A549 (cell line): ENCODE results near the gene CXorf65. TPM values are rescaled to one million over a fixed set of nuclear protein-coding genes. Genes with fewer than 3 reads are reported as not detected.

Source experiments
- ATAC-seq, 2 experiments: fragments of 200-7000 bp in 1 of 2; fragments of >200 bp in 1 of 2; cut with Nextera tagmentation in 1 of 2; cut with Tn5 transposase in 1 of 2; 3 replicates each; pipeline versions ENCODE4 v1.8.0 to v1.9.1; 2018 to 2020; ENCODE audit warnings: mild to moderate bottlenecking in 1 of 2, moderate library complexity in 1 of 2
- CTCF ChIA-PET: fragments of 300-600 bp; sonication (Branson Sonifier 250); formaldehyde crosslinking; extraction: SDS; loops from one replicate; lab custom pipeline; 2021; ENCODE audit warnings: antibody characterized with exemption, inconsistent platforms; lab: Yijun Ruan, JAX
- POLR2A ChIA-PET: fragments of 350-600 bp; formaldehyde crosslinking; extraction: SDS; loops from one replicate; lab custom pipeline; 2021; ENCODE audit warnings: antibody characterized with exemption, inconsistent platforms; lab: Yijun Ruan, JAX
- DNase-seq, 2 experiments: peaks; one replicate each; pipeline versions ENCODE4 v3.0.0 to v3.0.0-alpha.2; 2011 to 2016; ENCODE audit warnings: low read depth in 1 of 2, low spot score in 1 of 2
- FAIRE-seq: peaks from 2 replicates; lab custom pipeline; 2011; peaks lifted over from hg19 to GRCh38; lab: Jason Lieb, UNC
- H3K27ac ChIP-seq, 2 experiments: fragments of >200 bp; sonication (Bioruptor Twin); formaldehyde crosslinking; 3 replicates each; pipeline ENCODE4 v1.5.1; 2016 to 2017
- H3K4me1 ChIP-seq: fragments of >200 bp; sonication (Bioruptor Twin); formaldehyde crosslinking; 3 replicates; pipeline ENCODE4 v1.6.1; 2016
- H3K4me2 ChIP-seq: fragments of >200 bp; sonication (Bioruptor Twin); formaldehyde crosslinking; 3 replicates; pipeline ENCODE4 v1.6.1; 2016
- H3K4me3 ChIP-seq: fragments of >200 bp; sonication (Bioruptor Twin); formaldehyde crosslinking; 3 replicates; pipeline ENCODE4 v1.5.1; 2016
- H3K9me3 ChIP-seq: fragments of >200 bp; sonication (Bioruptor Twin); formaldehyde crosslinking; 3 replicates; pipeline ENCODE4 v1.6.1; 2016
- BHLHE40 ChIP-seq: IDR thresholded peaks from 2 replicates; pipeline ENCODE4 v1.6.1; 2012; ENCODE audit warnings: low read depth, low read length, inconsistent platforms
- CBX8 ChIP-seq: fragments of 200-600 bp; sonication (generic); IDR thresholded peaks from 2 replicates; pipeline ENCODE4 v1.6.1; 2016
- EHF ChIP-seq: fragments of 250-450 bp; sonication (Bioruptor Pico); IDR thresholded peaks from 2 replicates; pipeline ENCODE4 v1.5.0; 2020; ENCODE audit warnings: mild to moderate bottlenecking
- EP300 ChIP-seq, 2 experiments: fragments of >200 bp; sonication (Bioruptor Twin); formaldehyde crosslinking; IDR thresholded peaks; 2 replicates in 1 of 2; 3 replicates in 1 of 2; pipeline ENCODE4 v1.6.1; 2016 to 2017
- FOSB ChIP-seq: fragments of 250-450 bp; sonication (Bioruptor Pico); IDR thresholded peaks from 2 replicates; pipeline ENCODE4 v1.5.0; 2020; ENCODE audit warnings: mild to moderate bottlenecking, moderate library complexity
- HDAC2 ChIP-seq: fragments of 200-600 bp; sonication (generic); IDR thresholded peaks from 2 replicates; pipeline ENCODE4 v1.6.1; 2016
- HEYL ChIP-seq: fragments of 250-450 bp; sonication (Bioruptor Pico); IDR thresholded peaks from 2 replicates; pipeline ENCODE4 v1.8.0; 2021; ENCODE audit warnings: mild to moderate bottlenecking, moderate library complexity
- HOXB13 ChIP-seq: fragments of 250-450 bp; sonication (Bioruptor Pico); IDR thresholded peaks from 2 replicates; pipeline ENCODE4 v1.5.0; 2020; ENCODE audit warnings: low read depth, mild to moderate bottlenecking, moderate library complexity
- HOXB5 ChIP-seq: fragments of 250-450 bp; sonication (Bioruptor Pico); IDR thresholded peaks from 2 replicates; pipeline ENCODE4 v1.5.0; 2020; ENCODE audit warnings: mild to moderate bottlenecking, moderate library complexity
- JUNB ChIP-seq: fragments of >200 bp; sonication (Bioruptor Twin); formaldehyde crosslinking; IDR thresholded peaks from 2 replicates; pipeline ENCODE4 v1.6.1; 2016
- KDM1A ChIP-seq: fragments of 200-600 bp; sonication (generic); IDR thresholded peaks from 2 replicates; pipeline ENCODE4 v1.6.1; 2016; ENCODE audit warnings: low read depth, mild to moderate bottlenecking
- NFE2L2 ChIP-seq: fragments of 150-350 bp; conservative IDR thresholded peaks from 2 replicates; pipeline ENCODE4 v1.6.1; 2014; ENCODE audit warnings: low read length
- POLR2AphosphoS2 ChIP-seq: conservative IDR thresholded peaks from 2 replicates; pipeline ENCODE4 v1.6.1; 2012; ENCODE audit warnings: low read length, improper control_type of control experiment, inconsistent platforms
- RAD21 ChIP-seq, 2 experiments: fragments of >200 bp in 1 of 2; sonication (Bioruptor Twin) in 1 of 2; formaldehyde crosslinking in 1 of 2; IDR thresholded peaks in 1 of 2; conservative IDR thresholded peaks in 1 of 2; 2 replicates in 1 of 2; 3 replicates in 1 of 2; pipeline ENCODE4 v1.6.1; 2012 to 2018; ENCODE audit warnings: inconsistent platforms in 1 of 2
- RARB ChIP-seq: fragments of 250-450 bp; sonication (Bioruptor Pico); IDR thresholded peaks from 2 replicates; pipeline ENCODE4 v1.8.0; 2021; ENCODE audit warnings: mild to moderate bottlenecking, moderate library complexity
- RCOR1 ChIP-seq: fragments of 150-350 bp; IDR thresholded peaks from 2 replicates; pipeline ENCODE4 v1.6.1; 2014; ENCODE audit warnings: antibody characterized with exemption, low read length, low read depth
- RFX5 ChIP-seq: fragments of 450-650 bp; IDR thresholded peaks from 2 replicates; pipeline ENCODE4 v1.7.1; 2014; ENCODE audit warnings: antibody characterized with exemption, mild to moderate bottlenecking, moderate library complexity
- SMC3 ChIP-seq: fragments of >200 bp; sonication (Bioruptor Twin); formaldehyde crosslinking; IDR thresholded peaks from 3 replicates; pipeline ENCODE4 v1.6.1; 2018; ENCODE audit warnings: inconsistent platforms
- SREBF2 ChIP-seq: fragments of 450-650 bp; IDR thresholded peaks from 2 replicates; pipeline ENCODE4 v1.6.1; 2014; ENCODE audit warnings: mild to moderate bottlenecking, moderate library complexity
- TP53 ChIP-seq: fragments of 250-450 bp; sonication (Bioruptor Pico); IDR thresholded peaks from 2 replicates; pipeline ENCODE4 v1.5.0; 2021; ENCODE audit warnings: mild to moderate bottlenecking, moderate library complexity
- ZC3H11A ChIP-seq: fragments of 450-650 bp; IDR thresholded peaks from 2 replicates; pipeline ENCODE4 v1.6.1; 2014; ENCODE audit warnings: antibody characterized with exemption, mild to moderate bottlenecking
- ZFP36 ChIP-seq: fragments of 450-650 bp; IDR thresholded peaks from 2 replicates; pipeline ENCODE4 v1.6.1; 2014; ENCODE audit warnings: borderline replicate concordance; ENCODE audit not compliant: partially characterized antibody
- ZNF302 ChIP-seq: fragments of 250-450 bp; sonication (Bioruptor Pico); IDR thresholded peaks from 2 replicates; pipeline ENCODE4 v1.9.0; 2021; ENCODE audit warnings: inconsistent platforms, mild to moderate bottlenecking, moderate library complexity
- ZSCAN20 ChIP-seq: fragments of 250-450 bp; sonication (Bioruptor Pico); IDR thresholded peaks from 2 replicates; pipeline ENCODE4 v1.8.0; 2022; ENCODE audit warnings: mild to moderate bottlenecking, moderate library complexity
- WGBS: methylation state at CpG from one replicate; pipeline ENCODE4 v1.1.6; 2017; ENCODE audit errors: missing lambda C conversion rate; 5-methylcytosine and 5-hydroxymethylcytosine counted together
- polyA plus RNA-seq, 4 experiments: library from polyadenylated mRNA; depleted of rRNA in 3 of 4; stranded (reverse); fragments of >200 nt; fragmentation: RNase III in 1 of 4; extraction: RNeasy Plus Mini Kit Qiagen cat#74134 plus additional on column Dnase treatment in 1 of 4; gene quantifications; 2 replicates in 3 of 4; 3 replicates in 1 of 4; pipeline ENCODE4 v1.2.3, GENCODE V29; 2011 to 2017
- TF ChIP-seq, protein P1 (sequence below): IDR thresholded peaks from 2 replicates; pipeline ENCODE4 v1.6.1; 2012; ENCODE audit warnings: low read depth, borderline replicate concordance
- TF ChIP-seq, protein P2 (sequence below): IDR thresholded peaks from 2 replicates; pipeline ENCODE4 v1.6.1; 2012
- TF ChIP-seq, protein P3 (sequence below): fragments of >200 bp; sonication (Bioruptor Twin); formaldehyde crosslinking; IDR thresholded peaks from 3 replicates; pipeline ENCODE4 v1.5.1; 2016
- TF ChIP-seq, protein P4 (sequence below): fragments of 200-600 bp; sonication (generic); IDR thresholded peaks from 2 replicates; pipeline ENCODE4 v1.6.1; 2016; ENCODE audit warnings: antibody characterized with exemption, mild to moderate bottlenecking, moderate library complexity

The CXorf65 gene
- polyA plus RNA-seq, 2 of the 4 experiments (the other 2 are of a cell fraction): not detected

DNA sequence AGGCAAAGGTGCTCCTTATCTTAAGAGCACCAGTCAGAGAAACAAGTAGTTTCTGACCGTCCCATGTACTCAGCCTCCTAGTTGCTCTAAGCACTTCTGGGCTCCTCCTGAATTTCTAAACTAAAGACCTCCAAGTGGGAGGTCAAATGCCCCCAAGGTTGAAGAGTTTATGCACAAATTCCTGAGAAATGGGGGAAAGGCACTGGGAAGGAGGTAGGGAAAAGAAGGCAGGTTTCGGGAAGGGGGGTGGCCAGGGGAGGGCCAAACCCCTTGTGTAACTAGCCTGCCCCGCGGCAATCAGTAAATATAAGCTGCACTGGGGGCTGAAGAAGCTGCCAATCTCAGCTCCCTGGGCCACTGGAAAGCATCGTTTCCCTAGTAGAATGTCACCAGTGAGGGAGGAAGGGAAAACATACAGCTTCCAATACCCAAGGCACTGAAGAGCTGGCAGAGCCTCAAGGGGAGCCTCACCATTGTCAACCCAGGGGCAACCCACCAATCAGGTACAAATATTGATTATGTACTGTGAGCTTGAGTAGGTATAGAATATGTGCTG is 7.5 kb downstream of the CXorf65 start:
- DNase-seq (no peak), FAIRE-seq (no peak), ATAC-seq (no peak)
- WGBS: 40% methylated on average over 5 of the region's 5 CpGs
- Histone ChIP-seq H3K27ac (no peak overlapping the region), H3K4me1 (peaks cover 6% of the 10 kb centered on the region; the same call in 2 of the 3 replicates), H3K4me2 (no peak overlapping the region), H3K4me3 (no peak overlapping the region), H3K9me3 (no peaks in the 10 kb centered on the region)
- POLR2A ChIA-PET: interaction anchor here (1.3 kb wide), 1 partner anchor 19 kb away, joined by 3 read pairs; the partner anchor contains the start of gene MED12
- CTCF ChIA-PET: interaction anchor here (0.5 to 2.4 kb wide), 6 partner anchors 8 to 115 kb away, joined by 3 to 9 read pairs (median 4); partner anchors contain the start of genes IL2RG and MED12
- TF ChIP-seq RARB (CRISPR knock-in tag): no peak
- TF ChIP-seq HOXB5: no peak
- no peak for TF ChIP-seq RCOR1
- TF ChIP-seq, protein P1, sequence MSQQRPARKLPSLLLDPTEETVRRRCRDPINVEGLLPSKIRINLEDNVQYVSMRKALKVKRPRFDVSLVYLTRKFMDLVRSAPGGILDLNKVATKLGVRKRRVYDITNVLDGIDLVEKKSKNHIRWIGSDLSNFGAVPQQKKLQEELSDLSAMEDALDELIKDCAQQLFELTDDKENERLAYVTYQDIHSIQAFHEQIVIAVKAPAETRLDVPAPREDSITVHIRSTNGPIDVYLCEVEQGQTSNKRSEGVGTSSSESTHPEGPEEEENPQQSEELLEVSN: no peak
- TF ChIP-seq RFX5: no peak
- TF ChIP-seq, protein P2, sequence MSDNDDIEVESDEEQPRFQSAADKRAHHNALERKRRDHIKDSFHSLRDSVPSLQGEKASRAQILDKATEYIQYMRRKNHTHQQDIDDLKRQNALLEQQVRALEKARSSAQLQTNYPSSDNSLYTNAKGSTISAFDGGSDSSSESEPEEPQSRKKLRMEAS: no peak
- no peak for TF ChIP-seq ZSCAN20 (CRISPR knock-in tag)
- no peak for TF ChIP-seq ZNF302 (CRISPR knock-in tag)
- TF ChIP-seq KDM1A: no peak
- TF ChIP-seq SREBF2: no peak
- no peak for TF ChIP-seq CBX8
- TF ChIP-seq HEYL (CRISPR knock-in tag): no peak
- no peak for TF ChIP-seq ZC3H11A
- TF ChIP-seq RAD21 (conservative IDR thresholded peaks at IDR 0.05 in 1 of 2, IDR thresholded peaks at IDR 0.05 in 1 of 2): no peak
- TF ChIP-seq EHF (CRISPR knock-in tag): no peak

DNA sequence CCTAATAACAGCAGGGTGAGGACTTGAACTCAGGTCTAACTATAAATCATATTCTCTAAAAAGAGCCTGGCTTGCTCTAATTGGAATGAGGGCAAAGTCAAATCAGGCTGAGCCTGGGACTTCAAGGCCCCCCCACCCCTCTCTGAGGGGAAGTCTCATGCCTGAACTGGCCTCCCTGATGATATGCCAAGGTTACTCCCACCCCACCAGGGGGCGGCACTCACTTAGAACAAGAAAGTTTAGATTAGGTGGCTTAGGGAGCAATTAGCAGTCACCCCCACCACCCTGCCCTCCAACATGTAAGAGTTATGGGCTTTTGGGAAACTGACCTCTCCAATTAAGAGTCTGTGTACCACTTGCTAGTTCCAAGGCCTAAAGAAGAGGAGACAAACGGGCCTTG is 8.2 kb downstream of the CXorf65 start:
- POLR2A ChIA-PET: no interaction called here
- DNase-seq (peak; percentile 55), ATAC-seq (peak in 1 of 2 experiments; percentile 44; a peak in 2 of 6 replicates), FAIRE-seq (no peak)
- 0% methylated on average over 2 of the region's 2 CpGs for WGBS
- TF ChIP-seq TP53 (CRISPR knock-in tag): no peak
- peak; percentile 44 to 55; a peak in 4 of 5 replicates for TF ChIP-seq RAD21 (conservative IDR thresholded peaks at IDR 0.05 in 1 of 2, IDR thresholded peaks at IDR 0.05 in 1 of 2)
- TF ChIP-seq HDAC2: no peak
- TF ChIP-seq NFE2L2: no peak
- TF ChIP-seq, protein P3, sequence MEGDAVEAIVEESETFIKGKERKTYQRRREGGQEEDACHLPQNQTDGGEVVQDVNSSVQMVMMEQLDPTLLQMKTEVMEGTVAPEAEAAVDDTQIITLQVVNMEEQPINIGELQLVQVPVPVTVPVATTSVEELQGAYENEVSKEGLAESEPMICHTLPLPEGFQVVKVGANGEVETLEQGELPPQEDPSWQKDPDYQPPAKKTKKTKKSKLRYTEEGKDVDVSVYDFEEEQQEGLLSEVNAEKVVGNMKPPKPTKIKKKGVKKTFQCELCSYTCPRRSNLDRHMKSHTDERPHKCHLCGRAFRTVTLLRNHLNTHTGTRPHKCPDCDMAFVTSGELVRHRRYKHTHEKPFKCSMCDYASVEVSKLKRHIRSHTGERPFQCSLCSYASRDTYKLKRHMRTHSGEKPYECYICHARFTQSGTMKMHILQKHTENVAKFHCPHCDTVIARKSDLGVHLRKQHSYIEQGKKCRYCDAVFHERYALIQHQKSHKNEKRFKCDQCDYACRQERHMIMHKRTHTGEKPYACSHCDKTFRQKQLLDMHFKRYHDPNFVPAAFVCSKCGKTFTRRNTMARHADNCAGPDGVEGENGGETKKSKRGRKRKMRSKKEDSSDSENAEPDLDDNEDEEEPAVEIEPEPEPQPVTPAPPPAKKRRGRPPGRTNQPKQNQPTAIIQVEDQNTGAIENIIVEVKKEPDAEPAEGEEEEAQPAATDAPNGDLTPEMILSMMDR: peak; percentile 41
- no peak for TF ChIP-seq BHLHE40
- peak; percentile 32; the same call in 2 of the 3 replicates for TF ChIP-seq SMC3
- TF ChIP-seq EP300 (IDR thresholded peaks at IDR 0.05): no peak
- Histone ChIP-seq H3K4me2 (no peak overlapping the region), H3K4me3 (no peak overlapping the region), H3K27ac (no peak overlapping the region), H3K9me3 (no peaks in the 10 kb centered on the region), H3K4me1 (peaks cover 6% of the 10 kb centered on the region; the same call in 2 of the 3 replicates)
- CTCF ChIA-PET: interaction anchor here (0.9 kb wide), 1 partner anchor 31 kb away, joined by 3 read pairs; no protein-coding TSS in a partner anchor

DNA sequence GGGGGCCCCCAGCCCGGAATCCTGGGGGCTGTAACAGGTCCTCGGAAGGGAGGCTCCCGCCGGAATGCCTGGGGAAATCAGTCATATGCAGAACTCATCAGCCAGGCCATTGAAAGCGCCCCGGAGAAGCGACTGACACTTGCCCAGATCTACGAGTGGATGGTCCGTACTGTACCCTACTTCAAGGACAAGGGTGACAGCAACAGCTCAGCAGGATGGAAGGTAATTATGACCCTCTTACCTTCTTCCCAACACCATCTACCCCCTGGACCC is 9.8 kb downstream of the CXorf65 start:
- FAIRE-seq: no peak
- Histone ChIP-seq H3K27ac (peak overlapping the region; percentile 78 to 86; a peak in 5 of 6 replicates), H3K4me2 (peak overlapping the region; percentile 83)

More for the DNA sequence above, 9.8 kb downstream of the CXorf65 start:
- Histone ChIP-seq H3K9me3 (no peaks in the 10 kb centered on the region), H3K4me1 (peaks cover 6% of the 10 kb centered on the region; the same call in 2 of the 3 replicates), H3K4me3 (peak overlapping the region; percentile 58)
- ChIA-PET POLR2A (no interaction called here), CTCF (interaction anchor here (1.1 kb wide), 1 partner anchor 83 kb away, joined by 3 read pairs; no protein-coding TSS in a partner anchor)
- no peak for DNase-seq
- ATAC-seq: peak in 1 of 2 experiments; percentile 2; a peak in 1 of 6 replicates
- TF ChIP-seq POLR2AphosphoS2 (no peak), HOXB13 (CRISPR knock-in tag) (no peak), JUNB (no peak), TP53 (CRISPR knock-in tag) (no peak), FOSB (CRISPR knock-in tag) (no peak), ZFP36 (no peak), NFE2L2 (no peak)
- TF ChIP-seq, protein P4, sequence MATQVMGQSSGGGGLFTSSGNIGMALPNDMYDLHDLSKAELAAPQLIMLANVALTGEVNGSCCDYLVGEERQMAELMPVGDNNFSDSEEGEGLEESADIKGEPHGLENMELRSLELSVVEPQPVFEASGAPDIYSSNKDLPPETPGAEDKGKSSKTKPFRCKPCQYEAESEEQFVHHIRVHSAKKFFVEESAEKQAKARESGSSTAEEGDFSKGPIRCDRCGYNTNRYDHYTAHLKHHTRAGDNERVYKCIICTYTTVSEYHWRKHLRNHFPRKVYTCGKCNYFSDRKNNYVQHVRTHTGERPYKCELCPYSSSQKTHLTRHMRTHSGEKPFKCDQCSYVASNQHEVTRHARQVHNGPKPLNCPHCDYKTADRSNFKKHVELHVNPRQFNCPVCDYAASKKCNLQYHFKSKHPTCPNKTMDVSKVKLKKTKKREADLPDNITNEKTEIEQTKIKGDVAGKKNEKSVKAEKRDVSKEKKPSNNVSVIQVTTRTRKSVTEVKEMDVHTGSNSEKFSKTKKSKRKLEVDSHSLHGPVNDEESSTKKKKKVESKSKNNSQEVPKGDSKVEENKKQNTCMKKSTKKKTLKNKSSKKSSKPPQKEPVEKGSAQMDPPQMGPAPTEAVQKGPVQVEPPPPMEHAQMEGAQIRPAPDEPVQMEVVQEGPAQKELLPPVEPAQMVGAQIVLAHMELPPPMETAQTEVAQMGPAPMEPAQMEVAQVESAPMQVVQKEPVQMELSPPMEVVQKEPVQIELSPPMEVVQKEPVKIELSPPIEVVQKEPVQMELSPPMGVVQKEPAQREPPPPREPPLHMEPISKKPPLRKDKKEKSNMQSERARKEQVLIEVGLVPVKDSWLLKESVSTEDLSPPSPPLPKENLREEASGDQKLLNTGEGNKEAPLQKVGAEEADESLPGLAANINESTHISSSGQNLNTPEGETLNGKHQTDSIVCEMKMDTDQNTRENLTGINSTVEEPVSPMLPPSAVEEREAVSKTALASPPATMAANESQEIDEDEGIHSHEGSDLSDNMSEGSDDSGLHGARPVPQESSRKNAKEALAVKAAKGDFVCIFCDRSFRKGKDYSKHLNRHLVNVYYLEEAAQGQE: no peak
- 15% methylated on average over 5 of the region's 9 CpGs for WGBS
